ENCODE results near the gene HIGD1B.

GRCh38 chr17:44840274-44840673 lies 7.4 kb upstream of the HIGD1B start:
- TF ChIP-seq WT1 (tag by site-specific recombination; IDR thresholded peaks at IDR 0.05), result no peak
- no peak for TF ChIP-seq CTCF (tag by site-specific recombination; IDR thresholded peaks at IDR 0.05)
- TF ChIP-seq ZNF26 (tag by site-specific recombination; IDR thresholded peaks at IDR 0.05), result no peak
- no peak for TF ChIP-seq REST (tag by site-specific recombination; IDR thresholded peaks at IDR 0.05)
- no peak for TF ChIP-seq ZSCAN16 (tag by site-specific recombination; IDR thresholded peaks at IDR 0.05)
- no peak for TF ChIP-seq ZNF202 (tag by site-specific recombination; IDR thresholded peaks at IDR 0.05; ENCODE audit: borderline replicate concordance)
- TF ChIP-seq ZNF510 (tag by site-specific recombination; IDR thresholded peaks at IDR 0.05; ENCODE audit: insufficient replicate concordance), result no peak
- TF ChIP-seq KLF9 (tag by site-specific recombination; IDR thresholded peaks at IDR 0.05; ENCODE audit: low read depth), result no peak
- no peak for TF ChIP-seq REPIN1 (tag by site-specific recombination; IDR thresholded peaks at IDR 0.05; ENCODE audit: low read depth)
- TF ChIP-seq ZNF664 (tag by site-specific recombination; IDR thresholded peaks at IDR 0.05), result no peak
- no peak for TF ChIP-seq ZNF132 (tag by site-specific recombination; IDR thresholded peaks at IDR 0.05; ENCODE audit: borderline replicate concordance)
